C4-2B (cell line): ENCODE measurements around the gene NFYB.

ENCODE experiments used
- ZFX ChIP-seq: fragments of 450-650 bp; IDR thresholded peaks from 2 replicates; pipeline ENCODE4 v1.6.1; 2017
- TF ChIP-seq, protein P1 (sequence below): fragments of 450-650 bp; conservative IDR thresholded peaks from 2 replicates; pipeline ENCODE4 v1.5.1; 2017; ENCODE audit warnings: mild to moderate bottlenecking

DNA sequence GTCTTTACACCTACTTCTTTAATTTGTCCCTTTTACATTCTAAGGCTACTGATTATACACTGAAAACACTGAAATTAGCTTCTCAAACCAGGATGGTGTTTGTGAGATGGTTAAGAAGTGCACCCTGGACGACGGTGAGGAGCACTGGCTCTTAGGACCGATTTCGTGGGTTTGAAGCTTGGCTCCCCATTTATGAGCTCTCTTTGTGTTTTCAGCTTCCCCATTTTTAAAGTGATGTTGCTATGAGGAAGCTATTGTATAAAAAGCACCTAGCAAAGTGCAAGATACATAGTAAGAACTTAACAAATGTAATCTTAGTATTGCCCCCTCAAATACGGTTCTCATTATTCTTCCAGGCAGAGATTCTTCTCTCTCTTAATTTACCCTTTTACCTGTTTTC lies 4.7 kb downstream of the NFYB start:
- TF ChIP-seq, protein P1, sequence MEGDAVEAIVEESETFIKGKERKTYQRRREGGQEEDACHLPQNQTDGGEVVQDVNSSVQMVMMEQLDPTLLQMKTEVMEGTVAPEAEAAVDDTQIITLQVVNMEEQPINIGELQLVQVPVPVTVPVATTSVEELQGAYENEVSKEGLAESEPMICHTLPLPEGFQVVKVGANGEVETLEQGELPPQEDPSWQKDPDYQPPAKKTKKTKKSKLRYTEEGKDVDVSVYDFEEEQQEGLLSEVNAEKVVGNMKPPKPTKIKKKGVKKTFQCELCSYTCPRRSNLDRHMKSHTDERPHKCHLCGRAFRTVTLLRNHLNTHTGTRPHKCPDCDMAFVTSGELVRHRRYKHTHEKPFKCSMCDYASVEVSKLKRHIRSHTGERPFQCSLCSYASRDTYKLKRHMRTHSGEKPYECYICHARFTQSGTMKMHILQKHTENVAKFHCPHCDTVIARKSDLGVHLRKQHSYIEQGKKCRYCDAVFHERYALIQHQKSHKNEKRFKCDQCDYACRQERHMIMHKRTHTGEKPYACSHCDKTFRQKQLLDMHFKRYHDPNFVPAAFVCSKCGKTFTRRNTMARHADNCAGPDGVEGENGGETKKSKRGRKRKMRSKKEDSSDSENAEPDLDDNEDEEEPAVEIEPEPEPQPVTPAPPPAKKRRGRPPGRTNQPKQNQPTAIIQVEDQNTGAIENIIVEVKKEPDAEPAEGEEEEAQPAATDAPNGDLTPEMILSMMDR = no peak
- no peak for TF ChIP-seq ZFX
